Hepatocyte (in vitro differentiated cells): Measurements from ENCODE around the gene TNS3.

Experiments
- EZH2 ChIP-seq: fragments of 200-600 bp; sonication (generic); IDR thresholded peaks from 2 replicates; pipeline ENCODE4 v1.6.1; 2016; ENCODE audit warnings: antibody characterized with exemption, mild to moderate bottlenecking, borderline replicate concordance
- EZH2phosphoT487 ChIP-seq: fragments of 200-600 bp; sonication (generic); IDR thresholded peaks from one replicate; pipeline ENCODE4 v1.6.1; 2018; ENCODE audit warnings: antibody characterized with exemption, mild to moderate bottlenecking, low read depth, moderate library complexity; ENCODE audit not compliant: unreplicated experiment, severe bottlenecking
- TF ChIP-seq, protein P1 (sequence below): fragments of 200-600 bp; sonication (generic); IDR thresholded peaks from 2 replicates; pipeline ENCODE4 v1.5.1; 2016; ENCODE audit warnings: antibody characterized with exemption, mild to moderate bottlenecking; ENCODE audit not compliant: poor library complexity

GRCh38 chr7:47327346-47327697 is 254.6 kb downstream of the TNS3 start:
- TF ChIP-seq, protein P1, sequence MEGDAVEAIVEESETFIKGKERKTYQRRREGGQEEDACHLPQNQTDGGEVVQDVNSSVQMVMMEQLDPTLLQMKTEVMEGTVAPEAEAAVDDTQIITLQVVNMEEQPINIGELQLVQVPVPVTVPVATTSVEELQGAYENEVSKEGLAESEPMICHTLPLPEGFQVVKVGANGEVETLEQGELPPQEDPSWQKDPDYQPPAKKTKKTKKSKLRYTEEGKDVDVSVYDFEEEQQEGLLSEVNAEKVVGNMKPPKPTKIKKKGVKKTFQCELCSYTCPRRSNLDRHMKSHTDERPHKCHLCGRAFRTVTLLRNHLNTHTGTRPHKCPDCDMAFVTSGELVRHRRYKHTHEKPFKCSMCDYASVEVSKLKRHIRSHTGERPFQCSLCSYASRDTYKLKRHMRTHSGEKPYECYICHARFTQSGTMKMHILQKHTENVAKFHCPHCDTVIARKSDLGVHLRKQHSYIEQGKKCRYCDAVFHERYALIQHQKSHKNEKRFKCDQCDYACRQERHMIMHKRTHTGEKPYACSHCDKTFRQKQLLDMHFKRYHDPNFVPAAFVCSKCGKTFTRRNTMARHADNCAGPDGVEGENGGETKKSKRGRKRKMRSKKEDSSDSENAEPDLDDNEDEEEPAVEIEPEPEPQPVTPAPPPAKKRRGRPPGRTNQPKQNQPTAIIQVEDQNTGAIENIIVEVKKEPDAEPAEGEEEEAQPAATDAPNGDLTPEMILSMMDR, result no peak
- no peak for TF ChIP-seq EZH2
- TF ChIP-seq EZH2phosphoT487, result no peak
